COLO668 (cell line): Measurements from ENCODE around the gene SMAD5.

ENCODE experiments used
- DNase-seq: peaks from one replicate; lab custom pipeline; 2025; ENCODE audit not compliant: unreplicated experiment; lab: John Stamatoyannopoulos, UW

The SMAD5 gene

DNA sequence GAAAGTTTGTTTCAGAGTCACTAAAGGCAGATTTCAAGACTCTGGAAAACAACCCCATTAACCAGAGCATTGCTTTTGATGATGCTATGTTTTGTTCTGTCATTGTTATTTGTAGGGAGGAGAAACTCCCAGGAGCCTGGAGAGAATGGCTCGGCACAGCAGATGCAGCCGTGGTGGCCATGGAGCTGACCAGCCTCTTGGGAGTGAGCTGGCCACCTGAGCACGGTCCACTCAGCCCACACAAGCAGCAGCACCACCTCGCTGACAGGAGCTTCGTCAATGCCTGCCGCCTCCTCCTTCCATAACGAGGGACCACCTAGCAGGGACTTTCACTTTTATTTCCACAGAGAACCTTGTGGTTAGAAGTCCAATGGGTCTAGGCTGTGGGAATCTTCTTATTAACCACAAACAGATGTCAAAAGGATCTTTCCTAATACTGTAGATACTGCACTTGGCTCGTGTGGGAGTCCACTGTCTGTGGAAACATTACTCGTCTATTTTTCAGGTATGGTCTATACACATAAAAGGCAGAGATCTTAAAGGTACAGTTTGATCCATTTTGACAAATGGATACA, 81.4 kb downstream of the SMAD5 start:
- no peak for DNase-seq

DNA sequence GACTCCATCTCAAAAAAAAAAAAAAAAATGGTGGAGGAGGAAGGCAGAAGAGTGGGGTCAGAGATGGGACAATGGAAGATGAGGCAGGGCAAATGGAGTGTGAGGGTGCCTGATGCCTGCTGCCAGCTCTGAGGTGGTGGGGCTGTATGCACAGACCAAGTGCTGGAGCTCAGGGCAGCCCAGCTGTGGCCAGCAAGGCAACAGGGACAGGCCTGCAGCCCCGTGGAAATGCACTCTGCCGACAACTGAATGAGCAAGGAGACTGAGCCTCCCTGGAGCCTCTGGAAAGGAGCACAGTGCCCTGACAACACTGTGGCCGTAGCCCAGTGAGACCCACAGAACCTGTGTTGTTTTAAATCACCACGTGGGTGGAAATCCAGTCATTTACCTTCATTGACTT, 83.2 kb downstream of the SMAD5 start:
- DNase-seq = no peak

DNA sequence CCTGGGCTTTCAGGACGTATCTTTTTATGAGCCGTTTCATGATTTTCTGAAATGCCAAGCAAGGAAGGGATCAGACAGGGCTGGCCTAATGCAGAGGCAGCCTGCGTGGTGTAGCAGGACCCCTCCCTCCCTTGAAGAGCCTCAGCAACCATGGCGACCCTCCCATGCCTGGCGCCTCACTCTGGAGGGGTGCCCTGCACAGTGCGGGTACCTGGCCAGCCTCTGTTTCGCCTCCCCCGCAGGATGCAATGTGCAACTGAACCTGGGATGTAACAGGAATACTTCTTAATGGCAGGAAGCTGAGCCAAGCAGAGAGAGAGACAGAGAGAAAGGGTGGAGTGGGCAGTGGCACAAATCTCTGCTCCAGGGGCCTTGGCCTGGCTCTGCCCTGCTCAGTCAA, 83.6 kb downstream of the SMAD5 start:
- DNase-seq = no peak

DNA sequence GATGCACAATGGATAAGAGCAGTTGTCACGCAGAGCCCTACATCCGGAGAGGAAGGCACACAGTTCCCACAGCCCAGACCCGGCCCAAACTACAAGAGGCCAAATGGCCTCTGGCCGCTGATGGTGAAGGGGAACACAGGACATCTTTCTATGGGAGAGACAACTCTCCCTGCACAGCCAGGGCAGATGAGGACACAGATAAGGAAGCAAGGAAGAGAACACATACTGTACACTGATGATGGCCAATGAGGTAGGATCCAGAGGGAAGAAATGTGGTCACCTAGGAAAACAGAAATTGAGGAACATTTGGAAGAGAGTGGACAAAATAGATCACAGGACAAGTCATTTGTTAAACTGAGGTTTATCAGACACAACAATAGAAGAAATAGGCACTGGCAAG, 88.7 kb downstream of the SMAD5 start:
- DNase-seq = no peak

DNA sequence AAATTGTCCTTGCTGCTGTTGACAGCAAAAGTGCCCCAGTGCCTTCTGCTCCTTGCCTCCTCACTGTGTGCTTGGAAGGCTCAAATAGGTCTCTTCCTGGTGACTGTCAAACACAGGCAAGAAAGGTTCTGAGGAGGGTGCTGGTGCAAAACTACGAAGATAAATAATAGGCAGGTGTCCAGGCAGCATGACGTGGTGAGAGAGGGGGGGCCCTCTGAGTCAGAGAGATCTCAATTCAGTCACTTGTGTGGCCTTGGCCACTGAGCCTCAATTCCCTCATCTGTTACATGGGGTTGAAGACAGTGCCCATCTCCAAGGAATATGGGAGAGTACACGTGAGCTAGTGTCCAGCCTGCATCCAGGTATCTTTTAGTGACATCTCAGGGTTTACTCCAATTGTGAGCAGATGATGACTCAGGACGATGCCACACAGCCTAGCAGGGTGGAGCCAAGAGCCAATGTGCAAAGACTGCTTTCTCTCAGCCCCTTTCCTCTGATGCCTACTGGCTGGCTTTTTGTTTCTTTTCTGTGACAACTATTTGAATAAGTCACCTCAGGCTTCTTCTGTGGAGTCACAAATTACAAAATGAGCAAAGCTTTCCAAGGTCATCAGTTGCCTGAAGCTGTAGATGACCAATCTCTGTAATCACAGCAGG, 90.1 kb downstream of the SMAD5 start:
- no peak for DNase-seq

DNA sequence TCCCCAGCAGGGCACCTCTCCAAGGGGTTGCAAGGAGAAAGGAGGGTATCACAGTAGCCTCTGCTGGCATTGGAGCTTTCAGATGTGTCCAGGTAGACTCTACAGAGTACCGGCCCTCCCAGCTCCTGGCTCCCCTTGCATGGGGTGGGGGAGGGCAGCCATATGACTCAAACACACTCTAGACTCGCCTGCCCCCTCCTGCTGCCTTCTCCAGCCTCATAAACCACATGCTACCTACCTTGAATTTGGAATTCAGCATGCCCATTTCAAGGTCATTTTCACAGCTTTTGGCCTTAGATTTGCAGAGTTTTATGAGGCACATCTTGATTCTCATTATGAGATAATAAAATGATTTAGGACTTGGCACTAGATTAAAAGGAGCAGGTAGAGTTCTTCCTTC, 93.2 kb downstream of the SMAD5 start:
- no peak for DNase-seq

DNA sequence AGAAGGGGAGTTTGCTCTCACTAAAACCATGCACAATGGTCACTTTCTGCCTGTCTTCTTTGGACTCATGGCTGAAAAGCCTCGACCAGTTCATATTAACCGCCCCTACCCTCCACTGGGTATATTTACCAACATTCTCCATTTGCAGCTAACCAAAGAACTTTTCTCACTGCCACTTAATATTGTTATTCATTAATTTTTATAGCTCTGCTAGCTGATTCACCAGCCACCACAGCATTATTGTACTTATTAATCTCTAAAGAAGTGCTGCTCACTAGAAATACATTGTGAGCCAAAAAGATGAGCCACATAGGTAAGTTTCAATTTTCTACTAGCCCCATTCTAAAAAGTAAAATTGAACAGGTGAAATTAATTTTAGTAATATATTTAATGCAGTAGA, 93.8 kb downstream of the SMAD5 start:
- no peak for DNase-seq

DNA sequence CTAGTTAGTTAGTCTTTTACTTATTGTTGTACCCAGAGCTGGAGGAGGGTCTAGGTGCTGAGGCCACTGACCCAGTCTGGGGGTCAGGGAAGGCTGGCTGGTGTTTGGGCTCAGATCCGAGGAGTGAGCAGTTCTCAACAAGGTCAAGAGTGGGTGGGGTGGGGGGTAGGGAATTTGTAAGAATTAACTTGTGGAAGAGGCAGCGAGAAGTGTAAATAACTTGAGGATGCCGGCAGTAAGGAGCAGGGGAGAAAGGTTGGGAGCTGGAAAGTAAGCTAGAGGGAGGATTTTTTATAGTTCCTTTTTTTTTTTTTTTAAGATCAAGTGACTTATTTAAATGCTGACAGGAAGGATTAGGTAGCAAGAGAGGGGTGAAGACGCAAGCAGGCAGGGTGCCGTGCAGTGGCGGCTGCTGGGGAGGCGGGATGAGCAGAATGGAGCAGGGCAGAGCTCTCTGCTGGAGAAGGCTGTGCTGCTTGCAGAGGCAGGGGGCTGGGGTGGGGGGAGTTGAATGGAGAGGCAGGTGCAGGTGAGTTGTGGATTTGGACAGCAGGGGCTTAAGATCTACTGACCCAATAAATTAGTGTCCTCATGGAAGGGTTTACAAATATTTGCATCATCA, 95.6 kb downstream of the SMAD5 start:
- DNase-seq = no peak

DNA sequence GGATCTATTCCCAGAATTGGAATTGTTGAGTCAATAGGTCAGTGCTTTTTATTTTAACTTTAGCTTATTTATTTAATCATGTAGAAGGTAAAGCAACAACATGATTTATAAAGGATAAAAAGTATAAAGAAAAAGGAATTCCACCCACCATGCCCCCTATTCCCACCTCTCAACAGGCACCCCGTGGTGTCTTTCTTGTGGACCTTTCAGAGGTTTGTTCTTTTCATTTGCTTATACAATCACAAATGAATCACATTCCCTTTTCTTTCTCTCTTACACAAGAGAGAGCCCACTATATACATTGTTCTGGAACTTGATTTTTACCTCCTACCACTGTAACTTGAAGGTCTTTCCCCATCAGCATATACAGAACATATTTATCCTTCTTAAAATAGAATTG, 97.5 kb downstream of the SMAD5 start:
- DNase-seq = no peak

DNA sequence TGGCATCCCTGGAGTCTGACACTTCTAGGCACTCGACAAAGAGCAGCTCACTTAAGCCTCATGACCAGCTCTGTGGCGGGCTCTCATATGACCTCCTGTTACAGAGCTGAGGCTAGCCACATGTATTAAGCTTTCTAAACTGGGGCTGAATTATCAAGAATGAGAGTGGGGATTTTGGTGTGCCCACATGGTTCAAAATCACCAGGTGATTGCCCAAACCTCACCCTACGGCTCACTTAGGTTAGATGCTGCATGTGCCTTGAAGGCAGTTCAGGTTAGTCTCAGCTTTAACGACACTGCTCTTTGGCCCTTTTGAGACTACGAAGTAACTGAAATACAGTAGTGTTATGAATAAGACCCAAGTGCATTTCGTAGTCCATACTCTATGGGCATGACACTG, 99.7 kb downstream of the SMAD5 start:
- no peak for DNase-seq
